SK-N-SH (cell line): ENCODE results near the gene MDM1. TPM values are rescaled to one million over a fixed set of nuclear protein-coding genes. Genes with fewer than 3 reads are reported as not detected.

Experiments
- CTCF ChIA-PET: fragments of 300-600, 350-600 bp; formaldehyde crosslinking; extraction: SDS; loops from one replicate; lab custom pipeline; 2021; lab: Yijun Ruan, JAX
- POLR2A ChIA-PET: fragments of 350-600 bp; sonication (Branson Sonifier 250); formaldehyde crosslinking; extraction: SDS; loops from one replicate; lab custom pipeline; 2020; ENCODE audit warnings: antibody characterized with exemption, inconsistent platforms; lab: Yijun Ruan, JAX
- DNase-seq: peaks from one replicate; pipeline ENCODE4 v3.0.0; 2012
- H2AFZ ChIP-seq: fragments of 200-600 bp; sonication (generic); 2 replicates; pipeline ENCODE4 v1.8.1; 2016; ENCODE audit warnings: antibody characterized with exemption, mild to moderate bottlenecking, low read depth
- H3F3A ChIP-seq: fragments of 200-600 bp; sonication (generic); replicated peaks from 2 replicates; pipeline ENCODE3; 2016; ENCODE audit warnings: antibody characterized with exemption, mild to moderate bottlenecking; ENCODE audit not compliant: insufficient read depth
- H3K27ac ChIP-seq, 2 experiments: fragments of 200-500 bp in 1 of 2; fragments of 200-600 bp in 1 of 2; sonication (Bioruptor generic) in 1 of 2; sonication (generic), shearing (Covaris generic) in 1 of 2; 2 replicates each; pipeline versions ENCODE4 v1.5.1 to v1.6.1; 2014 to 2016; ENCODE audit warnings: low read depth in 2 of 2, inconsistent platforms in 1 of 2, low read length in 1 of 2, mild to moderate bottlenecking in 1 of 2, mixed read lengths in 1 of 2
- H3K27me3 ChIP-seq: fragments of 200-600 bp; sonication (generic), shearing (Covaris generic); 2 replicates; pipeline ENCODE4 v1.6.1; 2016; ENCODE audit warnings: mixed run types; ENCODE audit not compliant: insufficient read depth
- H3K36me3 ChIP-seq, 2 experiments: fragments of 200-500 bp in 1 of 2; fragments of 200-600 bp in 1 of 2; sonication (Bioruptor generic) in 1 of 2; sonication (generic) in 1 of 2; replicated peaks in 1 of 2; 2 replicates each; pipeline versions ENCODE3 to v1.5.1; 2014 to 2016; ENCODE audit warnings: low read length in 1 of 2, mild to moderate bottlenecking in 1 of 2; ENCODE audit not compliant: insufficient read depth in 2 of 2, control insufficient read depth in 1 of 2
- H3K4me1 ChIP-seq, 2 experiments: fragments of 200-500 bp in 1 of 2; fragments of 200-600 bp in 1 of 2; sonication (Bioruptor generic) in 1 of 2; sonication (generic), shearing (Covaris generic) in 1 of 2; 2 replicates each; pipeline versions ENCODE4 v1.5.1 to v1.6.1; 2014 to 2016; ENCODE audit warnings: low read depth in 1 of 2, low read length in 1 of 2, mixed run types in 1 of 2; ENCODE audit not compliant: insufficient read depth in 2 of 2, control insufficient read depth in 1 of 2
- H3K4me2 ChIP-seq: fragments of 200-600 bp; sonication (generic), shearing (Covaris generic); 2 replicates; pipeline ENCODE4 v1.6.1; 2017; ENCODE audit warnings: mixed run types
- H3K4me3 ChIP-seq, 2 experiments: fragments of 200-500 bp in 1 of 2; fragments of 200-600 bp in 1 of 2; sonication (Bioruptor generic) in 1 of 2; sonication (generic), shearing (Covaris generic) in 1 of 2; 2 replicates each; pipeline versions ENCODE4 v1.5.1 to v1.8.1; 2014 to 2016; ENCODE audit warnings: low read depth in 2 of 2, inconsistent platforms in 1 of 2, low read length in 1 of 2, mild to moderate bottlenecking in 1 of 2, mixed read lengths in 1 of 2, moderate library complexity in 1 of 2
- H3K79me2 ChIP-seq: fragments of 200-600 bp; sonication (generic); 2 replicates; pipeline ENCODE4 v1.8.1; 2017; ENCODE audit warnings: mild to moderate bottlenecking; ENCODE audit not compliant: insufficient read depth
- H3K9ac ChIP-seq: fragments of 200-600 bp; sonication (generic); 2 replicates; pipeline ENCODE4 v1.6.1; 2017; ENCODE audit warnings: mixed run types
- H3K9me2 ChIP-seq: fragments of 200-600 bp; sonication (generic); 2 replicates; pipeline ENCODE4 v1.6.1; 2017; ENCODE audit warnings: mixed run types
- H3K9me3 ChIP-seq: fragments of 200-600 bp; sonication (generic); 2 replicates; pipeline ENCODE4 v1.6.1; 2017; ENCODE audit warnings: mixed run types, mild to moderate bottlenecking, moderate library complexity
- H4K20me1 ChIP-seq: fragments of 200-600 bp; sonication (generic); 2 replicates; pipeline ENCODE4 v1.6.1; 2017; ENCODE audit warnings: mild to moderate bottlenecking, mixed run types; ENCODE audit not compliant: insufficient read depth
- FOSL2 ChIP-seq: IDR thresholded peaks from 2 replicates; pipeline ENCODE4 v1.4.0; 2012; ENCODE audit warnings: low read depth, mild to moderate bottlenecking, moderate library complexity, borderline replicate concordance
- FOXJ3 ChIP-seq: sonication (generic); formaldehyde crosslinking; IDR thresholded peaks from 2 replicates; pipeline ENCODE4 v1.5.1; 2020; ENCODE audit warnings: mild to moderate bottlenecking, missing genetic modification reagents
- FOXM1 ChIP-seq: IDR thresholded peaks from 2 replicates; pipeline ENCODE4 v1.4.0; 2012; ENCODE audit warnings: low read depth, mild to moderate bottlenecking
- GABPA ChIP-seq: IDR thresholded peaks from 2 replicates; pipeline ENCODE4 v1.4.0; 2012; ENCODE audit warnings: low read depth, mild to moderate bottlenecking
- GATA2 ChIP-seq: sonication (generic); formaldehyde crosslinking; IDR thresholded peaks from 2 replicates; pipeline ENCODE4 v1.5.0; 2020; ENCODE audit warnings: mild to moderate bottlenecking, missing genetic modification reagents
- IRF3 ChIP-seq: fragments of 150-350 bp; IDR thresholded peaks from 2 replicates; pipeline ENCODE4 v1.6.1; 2016; ENCODE audit warnings: mild to moderate bottlenecking, low read depth, low read length
- JUND ChIP-seq: IDR thresholded peaks from 2 replicates; pipeline ENCODE4 v1.4.0; 2012
- MEF2A ChIP-seq: IDR thresholded peaks from 2 replicates; pipeline ENCODE4 v1.4.0; 2012; ENCODE audit warnings: low read depth, borderline replicate concordance
- MXI1 ChIP-seq: IDR thresholded peaks from 2 replicates; pipeline ENCODE4 v1.6.1; 2012; ENCODE audit warnings: mild to moderate bottlenecking, low read depth, low read length, improper control_type of control experiment
- NFIC ChIP-seq: IDR thresholded peaks from 2 replicates; pipeline ENCODE4 v1.4.0; 2012; ENCODE audit warnings: borderline replicate concordance
- POLR2AphosphoS5 ChIP-seq: IDR thresholded peaks from 2 replicates; pipeline ENCODE4 v1.6.1; 2012; ENCODE audit warnings: low read depth, low read length
- REST ChIP-seq: IDR thresholded peaks from 2 replicates; pipeline ENCODE4 v1.6.1; 2012; ENCODE audit warnings: mild to moderate bottlenecking, low read depth, low read length, moderate library complexity
- RFX5 ChIP-seq: IDR thresholded peaks from 2 replicates; pipeline ENCODE4 v1.6.1; 2012; ENCODE audit warnings: mild to moderate bottlenecking, improper control_type of control experiment, low read length
- RXRA ChIP-seq: IDR thresholded peaks from 2 replicates; pipeline ENCODE4 v1.4.0; 2012; ENCODE audit warnings: low read depth, mild to moderate bottlenecking, borderline replicate concordance
- SIN3A ChIP-seq: IDR thresholded peaks from 2 replicates; pipeline ENCODE4 v1.6.1; 2012; ENCODE audit warnings: low read depth, mild to moderate bottlenecking, low read length, moderate library complexity, borderline replicate concordance
- SMC3 ChIP-seq: IDR thresholded peaks from 2 replicates; pipeline ENCODE4 v1.6.1; 2012; ENCODE audit warnings: low read depth, low read length, improper control_type of control experiment
- TCF12 ChIP-seq: IDR thresholded peaks from 2 replicates; pipeline ENCODE4 v1.4.0; 2012
- WGBS: methylation state at CpG from one replicate; pipeline ENCODE4 v1.1.6; 2017; ENCODE audit warnings: low lambda C conversion rate; 5-methylcytosine and 5-hydroxymethylcytosine counted together
- polyA plus RNA-seq, 3 experiments: library from polyadenylated mRNA; depleted of rRNA; stranded (reverse); fragments of >200 nt; gene quantifications; 2 replicates each; pipeline ENCODE4 v1.2.3, GENCODE V29; 2012
- TF ChIP-seq, protein P1 (sequence below): IDR thresholded peaks from 2 replicates; pipeline ENCODE4 v1.4.0; 2012; ENCODE audit warnings: low read depth

The MDM1 gene
- polyA plus RNA-seq, 1 of the 3 experiments (the other 2 are of a cell fraction): 7.4 TPM

- no peak for TF ChIP-seq IRF3
- no peak for TF ChIP-seq TCF12
- TF ChIP-seq SMC3: no peak
Measured at GRCh38 chr12:68356986-68357385, 24.8 kb upstream of the MDM1 start (continued).

- CTCF ChIA-PET: interaction anchor here (4.5 kb wide), 1 partner anchor 10 kb away, joined by 23 read pairs; no protein-coding TSS in a partner anchor
Measured at GRCh38 chr12:68356060-68356695, 24.0 kb upstream of the MDM1 start.

DNA sequence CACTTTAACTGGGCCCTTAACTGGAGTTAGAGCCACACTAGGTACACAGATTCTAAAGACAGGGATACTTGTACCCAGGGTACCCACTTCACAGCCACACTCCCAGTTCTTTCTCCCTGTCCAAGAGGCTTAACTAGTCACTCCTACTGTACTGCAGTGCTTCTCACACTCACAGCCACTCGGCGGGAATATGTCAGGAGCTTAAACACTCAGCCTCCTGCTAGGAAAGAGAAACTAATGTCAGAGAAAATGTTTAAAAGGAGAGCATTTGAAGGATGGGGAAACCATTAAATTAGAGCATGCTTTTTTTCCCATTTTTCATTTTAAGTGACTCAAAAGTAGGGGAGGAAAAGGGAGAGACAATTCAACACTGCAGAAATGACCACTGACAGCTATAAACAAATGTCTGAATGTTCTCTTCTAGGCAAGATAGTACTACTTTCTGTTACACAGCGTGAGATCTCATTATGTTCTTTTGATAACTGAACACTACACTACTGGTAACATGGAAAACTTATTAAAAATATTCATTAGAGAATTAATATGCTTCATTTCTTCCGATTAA, 22.9 kb upstream of the MDM1 start:
- POLR2A ChIA-PET: no interaction called here
- H3K9ac ChIP-seq: no peak overlapping the region
- peaks cover 0 to 18% of the 10 kb centered on the region in 2 experiments; a peak in 3 of 4 replicates for H3K4me1 ChIP-seq
- no peak overlapping the region for H2AFZ ChIP-seq
- WGBS: 94% methylated on average over 4 of the region's 4 CpGs
- no peak overlapping the region for H3K4me2 ChIP-seq
- no peaks in the 10 kb centered on the region for H3K9me2 ChIP-seq
- no peak overlapping the region for H3K4me3 ChIP-seq
- H3K9me3 ChIP-seq: no peaks in the 10 kb centered on the region
- DNase-seq: no peak
- H3K27ac ChIP-seq: no peak overlapping the region
- no peaks in the 10 kb centered on the region for H3K79me2 ChIP-seq
- H3F3A ChIP-seq: peaks cover 11% of the 10 kb centered on the region
- H3K36me3 ChIP-seq: no peaks in the 10 kb centered on the region
- no peaks in the 10 kb centered on the region for H3K27me3 ChIP-seq
- H4K20me1 ChIP-seq: no peaks in the 10 kb centered on the region
- CTCF ChIA-PET: no interaction called here
- no peak for TF ChIP-seq SMC3
- no peak for TF ChIP-seq GATA2
- TF ChIP-seq RXRA: no peak
- no peak for TF ChIP-seq REST
- no peak for TF ChIP-seq MEF2A
- no peak for TF ChIP-seq MXI1
- TF ChIP-seq FOXJ3: no peak
- TF ChIP-seq IRF3: no peak
- TF ChIP-seq, protein P1, sequence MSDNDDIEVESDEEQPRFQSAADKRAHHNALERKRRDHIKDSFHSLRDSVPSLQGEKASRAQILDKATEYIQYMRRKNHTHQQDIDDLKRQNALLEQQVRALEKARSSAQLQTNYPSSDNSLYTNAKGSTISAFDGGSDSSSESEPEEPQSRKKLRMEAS: no peak
- TF ChIP-seq GABPA: no peak
- no peak for TF ChIP-seq JUND
- no peak for TF ChIP-seq NFIC
- no peak for TF ChIP-seq SIN3A

More at GRCh38 chr12:68356060-68356695, 24.0 kb upstream of the MDM1 start:
- H3K4me1 ChIP-seq: peaks cover 0 to 9% of the 10 kb centered on the region in 2 experiments; a peak in 2 of 4 replicates
- no peak overlapping the region; the same call in 1 of the 2 replicates for H2AFZ ChIP-seq
- H3K79me2 ChIP-seq: no peaks in the 10 kb centered on the region
- no peaks in the 10 kb centered on the region for H3K36me3 ChIP-seq
- no peaks in the 10 kb centered on the region for H3K9me3 ChIP-seq
- no peaks in the 10 kb centered on the region for H4K20me1 ChIP-seq
- TF ChIP-seq RFX5 (no peak), JUND (no peak), SIN3A (no peak), FOXJ3 (no peak), POLR2AphosphoS5 (no peak), FOSL2 (no peak), FOXM1 (no peak)
- TF ChIP-seq, protein P1: no peak
- no peak overlapping the region for H3K27ac ChIP-seq
- POLR2A ChIA-PET: no interaction called here
- DNase-seq: no peak
- H3K9me2 ChIP-seq: no peaks in the 10 kb centered on the region
- no peaks in the 10 kb centered on the region for H3F3A ChIP-seq
- no peak overlapping the region for H3K9ac ChIP-seq
- no peaks in the 10 kb centered on the region for H3K27me3 ChIP-seq
- H3K4me2 ChIP-seq: no peak overlapping the region
- H3K4me3 ChIP-seq: no peak overlapping the region
